RWPE2 (cell line): ENCODE results near the gene CD69.
A peak's percentile ranks its signal among the peaks of the same experiment; 100 is the strongest.
"Not testable (repeated sequence)": the region's sequence is repeated elsewhere in the genome, so short reads cannot be mapped to it uniquely, and the experiment has no call there.

Source experiments
- ATAC-seq: fragments of 200-7000 bp; cut with Tn5 transposase; 3 replicates; pipeline ENCODE4 v1.9.1; 2021; ENCODE audit warnings: low read depth
- DNase-seq: peaks from one replicate; pipeline ENCODE4 v3.0.0-alpha.2; 2020; ENCODE audit warnings: low spot score
- H3K27ac ChIP-seq: fragments of 450-650 bp; 2 replicates; pipeline ENCODE4 v1.5.1; 2017; ENCODE audit warnings: mild to moderate bottlenecking; ENCODE audit not compliant: poor library complexity, severe bottlenecking
- H3K27me3 ChIP-seq: fragments of 250-450 bp; sonication (Bioruptor Pico); 2 replicates; pipeline ENCODE4 v1.5.1; 2021; ENCODE audit warnings: mild to moderate bottlenecking, moderate library complexity; ENCODE audit not compliant: insufficient read depth, poor library complexity, severe bottlenecking
- H3K36me3 ChIP-seq: fragments of 250-450 bp; sonication (Bioruptor Pico); 2 replicates; pipeline ENCODE4 v1.5.1; 2020; ENCODE audit warnings: low read depth, mild to moderate bottlenecking, moderate library complexity
- H3K4me1 ChIP-seq: fragments of 250-450 bp; sonication (Bioruptor Pico); 2 replicates; pipeline ENCODE4 v1.5.1; 2021; ENCODE audit warnings: mild to moderate bottlenecking, moderate library complexity; ENCODE audit not compliant: insufficient read depth, poor library complexity, severe bottlenecking
- H3K4me3 ChIP-seq: fragments of 250-450 bp; sonication (Bioruptor Pico); 2 replicates; pipeline ENCODE4 v1.5.1; 2021; ENCODE audit warnings: mild to moderate bottlenecking, moderate library complexity; ENCODE audit not compliant: severe bottlenecking
- H3K9me3 ChIP-seq: fragments of 250-450 bp; sonication (Bioruptor Pico); 2 replicates; pipeline ENCODE4 v1.5.1; 2021; ENCODE audit warnings: mild to moderate bottlenecking, moderate library complexity; ENCODE audit not compliant: severe bottlenecking
- CTCF ChIP-seq: fragments of 450-650 bp; IDR thresholded peaks from one replicate; pipeline ENCODE4 v1.5.1; 2017; ENCODE audit warnings: mild to moderate bottlenecking, moderate library complexity; ENCODE audit not compliant: poor library complexity, severe bottlenecking

CD69 gene

GRCh38 chr12:9707864-9708808, 52.6 kb downstream of the CD69 start:
- no peak for DNase-seq
- H3K9me3 ChIP-seq, result no peaks in the 10 kb centered on the region
- H3K4me3 ChIP-seq, result no peak overlapping the region
- peak; percentile 56 for TF ChIP-seq CTCF
- no peak for ATAC-seq
- no peak overlapping the region for H3K27ac ChIP-seq
- H3K36me3 ChIP-seq, result no peaks in the 10 kb centered on the region
- H3K4me1 ChIP-seq, result no peaks in the 10 kb centered on the region
- no peaks in the 10 kb centered on the region for H3K27me3 ChIP-seq

GRCh38 chr12:9707356-9707755, 53.3 kb downstream of the CD69 start:
- Histone ChIP-seq H3K27ac (no peak overlapping the region), H3K27me3 (no peaks in the 10 kb centered on the region), H3K4me1 (no peaks in the 10 kb centered on the region), H3K9me3 (no peaks in the 10 kb centered on the region), H3K4me3 (no peak overlapping the region), H3K36me3 (no peaks in the 10 kb centered on the region)
- TF ChIP-seq CTCF, result no peak
- ATAC-seq (no peak), DNase-seq (no peak)

GRCh38 chr12:9706086-9706685, 54.5 kb downstream of the CD69 start:
- ATAC-seq (no peak), DNase-seq (no peak)
- H3K4me3 ChIP-seq, result no peak overlapping the region
- H3K9me3 ChIP-seq, result no peaks in the 10 kb centered on the region
- H3K27me3 ChIP-seq, result no peaks in the 10 kb centered on the region
- no peaks in the 10 kb centered on the region for H3K36me3 ChIP-seq
- no peak overlapping the region for H3K27ac ChIP-seq
- TF ChIP-seq CTCF, result no peak
- no peaks in the 10 kb centered on the region for H3K4me1 ChIP-seq

- not testable (repeated sequence) for H3K4me1 ChIP-seq, H3K27ac ChIP-seq, DNase-seq, H3K27me3 ChIP-seq, H3K9me3 ChIP-seq, H3K4me3 ChIP-seq, H3K36me3 ChIP-seq, ATAC-seq
These were observed 56.1 kb downstream of the CD69 start for GRCh38 chr12:9704561-9704960.
